ENCODE measurements around the gene PAK1. TPM values are rescaled to one million over a fixed set of nuclear protein-coding genes. Genes with fewer than 3 reads are reported as not detected.

PAK1 gene
- total RNA-seq, 1 donor from 2014 or later = 29.2 TPM

DNA sequence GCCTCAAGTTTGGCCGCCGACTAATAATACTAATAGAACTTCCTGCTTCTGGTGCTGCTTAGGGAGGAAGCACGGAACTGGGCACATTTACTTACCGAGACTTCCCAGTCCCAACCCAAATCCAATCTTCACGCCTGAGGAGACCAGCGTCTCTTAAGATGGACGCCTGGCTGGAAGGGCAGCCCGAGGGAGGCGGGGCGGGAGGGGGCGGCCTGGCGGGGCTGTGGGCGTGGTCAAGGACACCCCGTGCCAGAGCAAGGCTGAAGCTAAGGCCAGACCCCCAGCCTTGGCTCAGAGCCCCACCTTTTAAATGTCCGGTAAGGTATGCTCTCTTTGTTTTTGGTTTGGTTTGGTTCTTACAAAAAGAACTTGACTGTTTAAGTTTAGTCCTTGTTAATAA is 172.4 kb downstream of the PAK1 start, which contains the start of gene GDPD4:
TSS of gene GDPD4 (minus strand) at position 177 of the 400 bp plus-strand sequence. CDS start 16,549 bp downstream, outside the sequence.
- no peak for ATAC-seq

GRCh38 chr11:77300695-77301094 is 173.2 kb downstream of the PAK1 start:
- no peak for ATAC-seq

DNA sequence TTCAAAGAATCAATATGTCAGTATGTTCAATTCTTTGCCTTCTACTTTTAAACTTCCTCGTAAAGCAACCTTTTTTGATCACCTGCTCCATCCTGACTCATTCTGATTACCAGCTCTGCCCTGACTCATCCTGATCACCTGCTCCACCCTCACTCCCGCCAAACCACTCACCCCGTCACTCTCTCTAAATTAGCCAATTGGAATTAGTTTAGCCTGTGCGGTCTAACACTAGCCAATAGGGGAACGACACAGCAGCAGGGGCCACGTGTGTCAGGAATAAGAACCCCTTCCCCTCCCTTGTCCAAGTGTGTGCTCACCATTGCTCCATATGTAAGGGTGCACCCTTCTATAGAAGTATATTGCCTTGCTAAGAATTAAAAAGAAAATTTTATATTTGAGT is 173.9 kb downstream of the PAK1 start:
- peak; percentile 91 for ATAC-seq

GRCh38 chr11:77299528-77299993 is 174.3 kb downstream of the PAK1 start:
- peak; percentile 98 for ATAC-seq

DNA sequence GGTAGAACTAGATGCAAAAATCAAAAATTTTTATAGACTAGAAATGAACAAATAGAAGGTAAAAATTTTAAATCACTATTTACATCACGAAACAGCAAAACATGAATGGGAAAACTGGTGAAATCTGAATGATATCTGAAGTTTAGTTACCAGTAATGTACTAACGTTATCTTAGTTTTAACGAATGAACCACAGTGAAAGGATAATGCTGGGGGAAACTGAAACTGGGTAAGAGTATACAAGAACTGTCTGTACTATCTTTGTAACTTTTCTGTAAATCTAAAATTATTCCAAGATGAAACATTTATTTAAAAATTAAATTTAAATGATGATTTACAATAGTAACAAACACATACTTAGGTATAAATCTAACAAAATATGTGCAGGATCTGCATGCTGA is 179.9 kb downstream of the PAK1 start:
- ATAC-seq = no peak

DNA sequence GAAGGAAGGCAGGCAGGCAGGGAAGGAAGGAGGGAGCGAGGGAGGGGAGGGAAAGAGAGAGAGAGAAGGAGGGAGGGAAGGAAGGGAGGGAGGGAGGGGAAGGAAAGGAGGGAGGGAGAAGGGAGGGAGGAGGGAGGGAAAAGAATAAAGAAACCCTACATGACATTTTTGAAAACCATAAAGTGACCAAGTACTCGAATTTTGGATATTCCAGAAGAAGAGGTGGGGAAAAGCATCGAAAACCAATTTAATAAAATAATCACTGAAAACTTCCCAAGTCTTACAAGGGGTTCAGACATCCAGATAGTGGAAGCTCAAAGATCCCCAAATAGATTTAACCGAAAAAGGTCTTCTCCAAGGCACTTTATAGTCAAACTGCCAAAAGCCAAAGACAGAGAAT is 184.2 kb downstream of the PAK1 start:
- no peak for ATAC-seq

DNA sequence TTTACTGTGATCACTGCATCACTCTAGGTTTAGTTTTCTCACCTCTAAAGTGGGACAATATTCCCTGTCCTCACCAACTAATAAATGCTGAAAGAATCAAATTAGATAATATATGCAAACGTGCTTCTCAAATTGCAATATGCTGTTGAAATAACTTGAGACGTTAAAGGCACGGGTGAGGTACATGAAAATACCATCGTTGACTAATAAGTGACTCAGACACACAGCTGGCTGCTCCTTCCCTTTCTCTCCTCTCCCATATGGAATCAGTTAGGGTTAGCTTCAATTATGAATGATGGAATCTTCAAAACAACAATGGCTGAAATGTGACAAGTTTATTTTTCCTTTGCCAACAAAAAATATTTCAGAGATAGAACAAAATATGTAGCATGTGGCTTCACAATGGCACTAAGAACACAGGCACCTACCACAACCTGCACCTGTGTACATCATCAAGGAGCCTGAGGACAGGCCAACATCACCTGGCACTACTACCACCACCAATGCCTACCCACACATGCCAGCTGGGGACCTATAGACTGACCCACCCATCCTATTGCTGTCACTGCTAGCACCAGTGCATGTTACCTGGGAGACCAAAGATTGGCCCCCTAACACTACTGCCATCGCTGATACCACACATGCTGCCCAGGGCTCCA is 186.2 kb downstream of the PAK1 start:
- ATAC-seq = peak; percentile 58

DNA sequence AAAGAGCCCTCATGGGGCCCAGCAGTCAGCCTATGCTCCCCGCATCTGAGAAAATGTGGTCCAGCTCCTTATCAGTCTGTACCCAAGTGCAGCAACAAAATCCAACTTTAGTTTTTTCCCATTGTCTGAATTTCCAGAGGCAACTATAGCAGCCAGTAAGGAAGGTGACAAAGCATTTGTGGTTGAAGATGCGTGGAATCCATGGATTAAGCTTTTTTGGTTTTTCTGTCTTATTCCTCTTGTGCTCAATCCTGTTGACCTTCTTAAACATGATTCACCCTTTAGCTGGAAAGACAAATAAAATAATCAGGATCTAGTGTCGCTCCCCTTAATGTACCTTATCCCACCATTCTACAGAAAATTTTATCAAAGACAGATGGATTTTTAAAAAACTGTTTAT is 186.8 kb downstream of the PAK1 start:
- ATAC-seq = no peak

GRCh38 chr11:77284476-77285468 is 189.1 kb downstream of the PAK1 start:
- ATAC-seq = no peak

- no peak for ATAC-seq
Observed at GRCh38 chr11:77283101-77283500, 190.8 kb downstream of the PAK1 start.

GRCh38 chr11:77278595-77279506 is 195.0 kb downstream of the PAK1 start:
- peak; percentile 75 for ATAC-seq

- no peak for ATAC-seq
Observed at GRCh38 chr11:77276271-77276670, 197.6 kb downstream of the PAK1 start.

Other genes with a start within 250 kb of the PAK1 start
- gene GDPD4, start 172.4 kb downstream of the PAK1 start, total RNA-seq = not detected
- not detected for gene AQP11, start 115.9 kb upstream of the PAK1 start, total RNA-seq
- gene CLNS1A, start 163.7 kb upstream of the PAK1 start, total RNA-seq = 106 TPM